GM12878 (cell line): ENCODE measurements around the gene SCAMP4.

ENCODE experiments used
- EZH2 ChIP-seq: IDR thresholded peaks from 2 replicates; pipeline ENCODE4 v1.6.1; 2012; ENCODE audit warnings: low read depth, mild to moderate bottlenecking, control low read depth, inconsistent platforms, low read length, borderline replicate concordance; ENCODE audit not compliant: control insufficient read depth
- RCOR1 ChIP-seq: conservative IDR thresholded peaks from 2 replicates; pipeline ENCODE4 v1.6.1; 2012; ENCODE audit warnings: low read depth, low read length, improper control_type of control experiment
- TCF3 ChIP-seq: IDR thresholded peaks from 2 replicates; pipeline ENCODE4 v1.6.1; 2012; ENCODE audit warnings: low read depth, mild to moderate bottlenecking, low read length, borderline replicate concordance; ENCODE audit not compliant: insufficient read depth
- TF ChIP-seq, protein P1 (sequence below): IDR thresholded peaks from 2 replicates; pipeline ENCODE4 v1.6.1; 2012; ENCODE audit warnings: mild to moderate bottlenecking, low read depth, low read length
- TF ChIP-seq, protein P2 (sequence below): fragments of 450-650 bp; IDR thresholded peaks from 2 replicates; pipeline ENCODE4 v1.6.1; 2017; ENCODE audit warnings: mild to moderate bottlenecking
- TF ChIP-seq, protein P3 (sequence below), 3 experiments: IDR thresholded peaks in 2 of 3; conservative IDR thresholded peaks in 1 of 3; 2 replicates each; pipeline ENCODE4 v1.5.1; 2011; ENCODE audit warnings: low read depth in 3 of 3, low read length in 3 of 3, mild to moderate bottlenecking in 3 of 3, control low read depth in 2 of 3, moderate library complexity in 2 of 3, inconsistent platforms in 1 of 3, mixed read lengths in 1 of 3; ENCODE audit not compliant: control insufficient read depth in 2 of 3, insufficient read depth in 1 of 3; ENCODE audit errors: extremely low read depth in 1 of 3

DNA sequence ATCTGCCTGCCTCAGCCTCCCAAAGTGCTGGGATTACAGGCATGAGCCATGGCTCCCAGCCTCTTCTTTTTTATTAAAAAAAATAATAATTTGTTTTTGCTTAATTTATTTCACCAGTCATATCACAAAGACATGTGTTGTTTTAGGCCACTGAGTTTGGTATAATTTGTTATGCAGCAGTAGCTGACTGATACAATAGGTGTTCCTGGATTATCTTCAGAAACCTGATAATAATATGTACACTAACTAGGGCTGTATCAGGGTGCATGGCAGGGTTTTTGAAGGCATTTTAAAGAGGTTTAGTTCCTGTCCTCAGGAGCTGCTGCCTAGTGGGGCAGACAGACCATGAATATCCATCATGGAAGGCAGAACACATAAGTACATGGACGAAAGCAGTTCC, 26.2 kb downstream of the SCAMP4 start:
- TF ChIP-seq, protein P1, sequence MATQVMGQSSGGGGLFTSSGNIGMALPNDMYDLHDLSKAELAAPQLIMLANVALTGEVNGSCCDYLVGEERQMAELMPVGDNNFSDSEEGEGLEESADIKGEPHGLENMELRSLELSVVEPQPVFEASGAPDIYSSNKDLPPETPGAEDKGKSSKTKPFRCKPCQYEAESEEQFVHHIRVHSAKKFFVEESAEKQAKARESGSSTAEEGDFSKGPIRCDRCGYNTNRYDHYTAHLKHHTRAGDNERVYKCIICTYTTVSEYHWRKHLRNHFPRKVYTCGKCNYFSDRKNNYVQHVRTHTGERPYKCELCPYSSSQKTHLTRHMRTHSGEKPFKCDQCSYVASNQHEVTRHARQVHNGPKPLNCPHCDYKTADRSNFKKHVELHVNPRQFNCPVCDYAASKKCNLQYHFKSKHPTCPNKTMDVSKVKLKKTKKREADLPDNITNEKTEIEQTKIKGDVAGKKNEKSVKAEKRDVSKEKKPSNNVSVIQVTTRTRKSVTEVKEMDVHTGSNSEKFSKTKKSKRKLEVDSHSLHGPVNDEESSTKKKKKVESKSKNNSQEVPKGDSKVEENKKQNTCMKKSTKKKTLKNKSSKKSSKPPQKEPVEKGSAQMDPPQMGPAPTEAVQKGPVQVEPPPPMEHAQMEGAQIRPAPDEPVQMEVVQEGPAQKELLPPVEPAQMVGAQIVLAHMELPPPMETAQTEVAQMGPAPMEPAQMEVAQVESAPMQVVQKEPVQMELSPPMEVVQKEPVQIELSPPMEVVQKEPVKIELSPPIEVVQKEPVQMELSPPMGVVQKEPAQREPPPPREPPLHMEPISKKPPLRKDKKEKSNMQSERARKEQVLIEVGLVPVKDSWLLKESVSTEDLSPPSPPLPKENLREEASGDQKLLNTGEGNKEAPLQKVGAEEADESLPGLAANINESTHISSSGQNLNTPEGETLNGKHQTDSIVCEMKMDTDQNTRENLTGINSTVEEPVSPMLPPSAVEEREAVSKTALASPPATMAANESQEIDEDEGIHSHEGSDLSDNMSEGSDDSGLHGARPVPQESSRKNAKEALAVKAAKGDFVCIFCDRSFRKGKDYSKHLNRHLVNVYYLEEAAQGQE: no peak
- TF ChIP-seq TCF3: no peak
- no peak for TF ChIP-seq RCOR1
- no peak for TF ChIP-seq EZH2
- TF ChIP-seq, protein P2, sequence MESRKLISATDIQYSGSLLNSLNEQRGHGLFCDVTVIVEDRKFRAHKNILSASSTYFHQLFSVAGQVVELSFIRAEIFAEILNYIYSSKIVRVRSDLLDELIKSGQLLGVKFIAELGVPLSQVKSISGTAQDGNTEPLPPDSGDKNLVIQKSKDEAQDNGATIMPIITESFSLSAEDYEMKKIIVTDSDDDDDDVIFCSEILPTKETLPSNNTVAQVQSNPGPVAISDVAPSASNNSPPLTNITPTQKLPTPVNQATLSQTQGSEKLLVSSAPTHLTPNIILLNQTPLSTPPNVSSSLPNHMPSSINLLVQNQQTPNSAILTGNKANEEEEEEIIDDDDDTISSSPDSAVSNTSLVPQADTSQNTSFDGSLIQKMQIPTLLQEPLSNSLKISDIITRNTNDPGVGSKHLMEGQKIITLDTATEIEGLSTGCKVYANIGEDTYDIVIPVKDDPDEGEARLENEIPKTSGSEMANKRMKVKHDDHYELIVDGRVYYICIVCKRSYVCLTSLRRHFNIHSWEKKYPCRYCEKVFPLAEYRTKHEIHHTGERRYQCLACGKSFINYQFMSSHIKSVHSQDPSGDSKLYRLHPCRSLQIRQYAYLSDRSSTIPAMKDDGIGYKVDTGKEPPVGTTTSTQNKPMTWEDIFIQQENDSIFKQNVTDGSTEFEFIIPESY: no peak
- TF ChIP-seq, protein P3, sequence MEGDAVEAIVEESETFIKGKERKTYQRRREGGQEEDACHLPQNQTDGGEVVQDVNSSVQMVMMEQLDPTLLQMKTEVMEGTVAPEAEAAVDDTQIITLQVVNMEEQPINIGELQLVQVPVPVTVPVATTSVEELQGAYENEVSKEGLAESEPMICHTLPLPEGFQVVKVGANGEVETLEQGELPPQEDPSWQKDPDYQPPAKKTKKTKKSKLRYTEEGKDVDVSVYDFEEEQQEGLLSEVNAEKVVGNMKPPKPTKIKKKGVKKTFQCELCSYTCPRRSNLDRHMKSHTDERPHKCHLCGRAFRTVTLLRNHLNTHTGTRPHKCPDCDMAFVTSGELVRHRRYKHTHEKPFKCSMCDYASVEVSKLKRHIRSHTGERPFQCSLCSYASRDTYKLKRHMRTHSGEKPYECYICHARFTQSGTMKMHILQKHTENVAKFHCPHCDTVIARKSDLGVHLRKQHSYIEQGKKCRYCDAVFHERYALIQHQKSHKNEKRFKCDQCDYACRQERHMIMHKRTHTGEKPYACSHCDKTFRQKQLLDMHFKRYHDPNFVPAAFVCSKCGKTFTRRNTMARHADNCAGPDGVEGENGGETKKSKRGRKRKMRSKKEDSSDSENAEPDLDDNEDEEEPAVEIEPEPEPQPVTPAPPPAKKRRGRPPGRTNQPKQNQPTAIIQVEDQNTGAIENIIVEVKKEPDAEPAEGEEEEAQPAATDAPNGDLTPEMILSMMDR (IDR thresholded peaks at IDR 0.05 in 2 of 3, conservative IDR thresholded peaks at IDR 0.05 in 1 of 3; ENCODE audit: control insufficient read depth in 2 of 3, extremely low read depth in 1 of 3, insufficient read depth in 1 of 3, low read depth in 3 of 3, low read length in 3 of 3): no peak
